ENCODE results near the gene FUBP3. TPM values are rescaled to one million over a fixed set of nuclear protein-coding genes. Genes with fewer than 3 reads are reported as not detected.

FUBP3 gene
- total RNA-seq, 4 donors from 2014 or later = 40.6 to 64.8 (median 46.4) TPM

- 70% methylated on average over 9 of the region's 9 CpGs for WGBS
- H3K4me1 ChIP-seq = no peaks in the 10 kb centered on the region
- TF ChIP-seq EP300 (IDR thresholded peaks at IDR 0.05) (no peak), POLR2A (IDR thresholded peaks at IDR 0.05; ENCODE audit: low read depth) (no peak), POLR2AphosphoS5 (IDR thresholded peaks at IDR 0.05) (no peak), CTCF (IDR thresholded peaks at IDR 0.05) (no peak)
- DNase-seq (ENCODE audit: extremely low spot score) = no peak
- peaks cover 0 to 43% (median 0%) of the 10 kb centered on the region in 4 donors for H3K27me3 ChIP-seq
- no peak overlapping the region for H3K4me3 ChIP-seq
- H3K9me3 ChIP-seq = no peaks in the 10 kb centered on the region
- intact Hi-C loops (cut with DNase I) = no loop called here
- no peak overlapping the region for H3K27ac ChIP-seq (replicated peaks in 1 of 4)
- H3K36me3 ChIP-seq = no peaks in the 10 kb centered on the region
These were observed 35.0 kb upstream of the FUBP3 start for GRCh38 chr9:130544364-130544763.

- no peak for DNase-seq (ENCODE audit: extremely low spot score)
- intact Hi-C loops (cut with DNase I) = no loop called here
- no peak for TF ChIP-seq POLR2AphosphoS5 (IDR thresholded peaks at IDR 0.05)
- no peak overlapping the region for H3K27ac ChIP-seq (replicated peaks in 1 of 4)
- 87% methylated on average over 6 of the region's 6 CpGs for WGBS
- no peaks in the 10 kb centered on the region for H3K4me1 ChIP-seq
- H3K9me3 ChIP-seq = no peaks in the 10 kb centered on the region
- H3K4me3 ChIP-seq = no peak overlapping the region
- peaks cover 0 to 25% (median 0%) of the 10 kb centered on the region in 4 donors for H3K27me3 ChIP-seq
- no peaks in the 10 kb centered on the region for H3K36me3 ChIP-seq
These were observed 31.3 kb upstream of the FUBP3 start for GRCh38 chr9:130548103-130548502.

- H3K27ac ChIP-seq (replicated peaks in 1 of 4) = no peak overlapping the region
- H3K4me3 ChIP-seq = no peak overlapping the region
- no peaks in the 10 kb centered on the region for H3K36me3 ChIP-seq
- H3K9me3 ChIP-seq = no peaks in the 10 kb centered on the region
- no peaks in the 10 kb centered on the region for H3K4me1 ChIP-seq
- 91% methylated on average over 5 of the region's 5 CpGs for WGBS
- peaks cover 0 to 31% (median 0%) of the 10 kb centered on the region in 4 donors for H3K27me3 ChIP-seq
- intact Hi-C loops (cut with DNase I) = no loop called here
- TF ChIP-seq POLR2AphosphoS5 (IDR thresholded peaks at IDR 0.05) (no peak), CTCF (IDR thresholded peaks at IDR 0.05) (no peak), POLR2A (IDR thresholded peaks at IDR 0.05; ENCODE audit: low read depth) (no peak), EP300 (IDR thresholded peaks at IDR 0.05) (no peak)
- DNase-seq (ENCODE audit: extremely low spot score) = no peak
These were observed 30.2 kb upstream of the FUBP3 start for GRCh38 chr9:130549093-130549735.

GRCh38 chr9:130554606-130555005, 24.8 kb upstream of the FUBP3 start:
- TF ChIP-seq CTCF (IDR thresholded peaks at IDR 0.05) = no peak
- TF ChIP-seq EP300 (IDR thresholded peaks at IDR 0.05) = no peak
- TF ChIP-seq POLR2A (IDR thresholded peaks at IDR 0.05; ENCODE audit: low read depth) = no peak
- TF ChIP-seq POLR2AphosphoS5 (IDR thresholded peaks at IDR 0.05) = no peak
- Histone ChIP-seq H3K9me3 (no peaks in the 10 kb centered on the region), H3K27me3 (peaks cover 0 to 61% (median 0%) of the 10 kb centered on the region in 4 donors), H3K4me1 (no peaks in the 10 kb centered on the region), H3K36me3 (no peaks in the 10 kb centered on the region), H3K4me3 (no peak overlapping the region), H3K27ac (replicated peaks in 1 of 4) (no peak overlapping the region)
- DNase-seq (ENCODE audit: extremely low spot score) = no peak
- intact Hi-C loops (cut with DNase I) = no loop called here
- WGBS = 83% methylated on average over 5 of the region's 5 CpGs

- DNase-seq (ENCODE audit: extremely low spot score) = no peak
These were observed 24.3 kb upstream of the FUBP3 start for GRCh38 chr9:130555061-130555460.

More at GRCh38 chr9:130555061-130555460, 24.3 kb upstream of the FUBP3 start:
- TF ChIP-seq CTCF (IDR thresholded peaks at IDR 0.05) (no peak), POLR2A (IDR thresholded peaks at IDR 0.05; ENCODE audit: low read depth) (no peak), EP300 (IDR thresholded peaks at IDR 0.05) (no peak), POLR2AphosphoS5 (IDR thresholded peaks at IDR 0.05) (no peak)
- Histone ChIP-seq H3K27me3 (peaks cover 0 to 61% (median 0%) of the 10 kb centered on the region in 4 donors), H3K36me3 (no peaks in the 10 kb centered on the region), H3K4me1 (no peaks in the 10 kb centered on the region), H3K4me3 (no peak overlapping the region), H3K9me3 (no peaks in the 10 kb centered on the region), H3K27ac (replicated peaks in 1 of 4) (no peak overlapping the region)
- 89% methylated on average over 3 of the region's 6 CpGs for WGBS
- intact Hi-C loops (cut with DNase I) = no loop called here
